Measurements from ENCODE around the gene LIMA1.

DNA sequence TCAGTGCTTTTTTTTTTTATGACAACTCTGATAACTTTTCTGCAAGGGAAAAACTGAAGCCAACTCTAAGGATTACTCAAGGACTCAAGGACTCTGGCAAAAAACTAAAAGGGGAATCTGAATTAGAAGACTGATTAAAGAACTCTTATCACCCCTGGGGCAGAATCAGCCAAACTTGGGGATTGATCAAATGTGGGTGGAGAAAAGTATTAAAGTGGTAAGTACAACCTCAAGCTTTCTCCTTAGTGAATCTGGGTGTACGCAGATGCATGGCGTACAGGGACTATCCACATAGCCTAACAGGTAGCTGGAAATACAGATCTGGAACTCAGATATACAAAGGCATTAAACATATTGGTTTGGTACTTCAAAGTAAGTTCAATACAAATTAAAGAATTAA, 7.3 kb downstream of the LIMA1 start:
- TF ChIP-seq, protein P1, sequence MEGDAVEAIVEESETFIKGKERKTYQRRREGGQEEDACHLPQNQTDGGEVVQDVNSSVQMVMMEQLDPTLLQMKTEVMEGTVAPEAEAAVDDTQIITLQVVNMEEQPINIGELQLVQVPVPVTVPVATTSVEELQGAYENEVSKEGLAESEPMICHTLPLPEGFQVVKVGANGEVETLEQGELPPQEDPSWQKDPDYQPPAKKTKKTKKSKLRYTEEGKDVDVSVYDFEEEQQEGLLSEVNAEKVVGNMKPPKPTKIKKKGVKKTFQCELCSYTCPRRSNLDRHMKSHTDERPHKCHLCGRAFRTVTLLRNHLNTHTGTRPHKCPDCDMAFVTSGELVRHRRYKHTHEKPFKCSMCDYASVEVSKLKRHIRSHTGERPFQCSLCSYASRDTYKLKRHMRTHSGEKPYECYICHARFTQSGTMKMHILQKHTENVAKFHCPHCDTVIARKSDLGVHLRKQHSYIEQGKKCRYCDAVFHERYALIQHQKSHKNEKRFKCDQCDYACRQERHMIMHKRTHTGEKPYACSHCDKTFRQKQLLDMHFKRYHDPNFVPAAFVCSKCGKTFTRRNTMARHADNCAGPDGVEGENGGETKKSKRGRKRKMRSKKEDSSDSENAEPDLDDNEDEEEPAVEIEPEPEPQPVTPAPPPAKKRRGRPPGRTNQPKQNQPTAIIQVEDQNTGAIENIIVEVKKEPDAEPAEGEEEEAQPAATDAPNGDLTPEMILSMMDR (IDR thresholded peaks at IDR 0.05; ENCODE audit: borderline replicate concordance, extremely low read depth, low read length, poor library complexity, severe bottlenecking) = no peak
- TF ChIP-seq EZH2 (IDR thresholded peaks at IDR 0.05; ENCODE audit: borderline replicate concordance, low read depth, low read length, severe bottlenecking) = no peak

Data from DND-41 (cell line).